GM20431 (cell line): ENCODE measurements around the gene PAX2.

Source experiments
- in situ Hi-C: fragments of 300-500 bp; cut with MseI, MboI; formaldehyde crosslinking; loops from one replicate; pipeline ENCODE4 v1.15.0; 2020; ENCODE audit warnings: low sequenced_read_pairs; ENCODE audit not compliant: unreplicated experiment

The PAX2 gene

GRCh38 chr10:100828738-100829096, 83.3 kb downstream of the PAX2 start:
- in situ Hi-C loops: no loop called here

- in situ Hi-C loops: no loop called here
Observed at GRCh38 chr10:100829097-100829870, 83.9 kb downstream of the PAX2 start.

GRCh38 chr10:100829933-100830727, 84.7 kb downstream of the PAX2 start:
- in situ Hi-C loops: no loop called here

- in situ Hi-C loops: no loop called here
Observed at GRCh38 chr10:100830728-100831111, 85.3 kb downstream of the PAX2 start.

GRCh38 chr10:100831742-100832141, 86.4 kb downstream of the PAX2 start:
- in situ Hi-C loops: no loop called here

- in situ Hi-C loops: no loop called here
Observed at GRCh38 chr10:100835810-100836209, 90.4 kb downstream of the PAX2 start.

- in situ Hi-C loops: no loop called here
Observed at GRCh38 chr10:100836891-100837290, 91.5 kb downstream of the PAX2 start.

- in situ Hi-C loops: no loop called here
Observed at GRCh38 chr10:100837300-100837699, 91.9 kb downstream of the PAX2 start.

GRCh38 chr10:100838986-100839385, 93.6 kb downstream of the PAX2 start:
- in situ Hi-C loops: no loop called here

GRCh38 chr10:100841528-100841927, 96.1 kb downstream of the PAX2 start:
- in situ Hi-C loops: no loop called here

GRCh38 chr10:100847440-100847839, 102.1 kb downstream of the PAX2 start:
- in situ Hi-C loops: no loop called here

- in situ Hi-C loops: no loop called here
Observed at GRCh38 chr10:100848770-100849169, 103.4 kb downstream of the PAX2 start.

GRCh38 chr10:100858261-100858660, 112.9 kb downstream of the PAX2 start:
- in situ Hi-C loops: no loop called here

- in situ Hi-C loops: no loop called here
Observed at GRCh38 chr10:100858747-100859483, 113.5 kb downstream of the PAX2 start.

GRCh38 chr10:100859484-100859763, 114.0 kb downstream of the PAX2 start:
- in situ Hi-C loops: no loop called here

- in situ Hi-C loops: no loop called here
Observed at GRCh38 chr10:100863433-100863832, 118.1 kb downstream of the PAX2 start.

- in situ Hi-C loops: no loop called here
Observed at GRCh38 chr10:100864036-100864885, 118.9 kb downstream of the PAX2 start.

GRCh38 chr10:100864978-100865377, 119.6 kb downstream of the PAX2 start:
- in situ Hi-C loops: no loop called here

GRCh38 chr10:100866010-100866409, 120.6 kb downstream of the PAX2 start:
- in situ Hi-C loops: no loop called here

- in situ Hi-C loops: no loop called here
Observed at GRCh38 chr10:100866575-100867098, 121.3 kb downstream of the PAX2 start.
